Brain microvascular endothelial cell (primary cell): ENCODE measurements around the gene CCDC196.

Experiments used
- DNase-seq: peaks from one replicate; pipeline ENCODE4 v3.0.0-alpha.2; 2020
- H3K27ac ChIP-seq: fragments of 250-450 bp; sonication (Bioruptor Pico); 2 replicates; pipeline ENCODE4 v1.5.1; 2020; ENCODE audit warnings: mild to moderate bottlenecking, moderate library complexity
- H3K27me3 ChIP-seq: fragments of 250-450 bp; sonication (Bioruptor Pico); replicated peaks from 2 replicates; pipeline ENCODE4 v1.5.1; 2020; ENCODE audit warnings: mild to moderate bottlenecking
- H3K36me3 ChIP-seq: fragments of 250-450 bp; sonication (Bioruptor Pico); replicated peaks from 2 replicates; pipeline ENCODE4 v1.5.1; 2020; ENCODE audit warnings: mild to moderate bottlenecking
- H3K4me3 ChIP-seq: 2 replicates; pipeline ENCODE4 v1.5.1; 2011; ENCODE audit warnings: low read depth, mild to moderate bottlenecking, control low read depth, low read length, moderate library complexity
- in situ Hi-C: cut with HindIII; loops from 2 replicates; pipeline ENCODE4 v1.10.0; 2017; ENCODE audit warnings: low sequenced_read_pairs, low pct_ligation_motif_present
- TF ChIP-seq, protein P1 (sequence below): IDR thresholded peaks from 2 replicates; pipeline ENCODE4 v1.5.1; 2011; ENCODE audit warnings: low read depth, mild to moderate bottlenecking, moderate library complexity, low read length, control low read depth, inconsistent platforms; ENCODE audit errors: missing control alignments

CCDC196 gene

DNA sequence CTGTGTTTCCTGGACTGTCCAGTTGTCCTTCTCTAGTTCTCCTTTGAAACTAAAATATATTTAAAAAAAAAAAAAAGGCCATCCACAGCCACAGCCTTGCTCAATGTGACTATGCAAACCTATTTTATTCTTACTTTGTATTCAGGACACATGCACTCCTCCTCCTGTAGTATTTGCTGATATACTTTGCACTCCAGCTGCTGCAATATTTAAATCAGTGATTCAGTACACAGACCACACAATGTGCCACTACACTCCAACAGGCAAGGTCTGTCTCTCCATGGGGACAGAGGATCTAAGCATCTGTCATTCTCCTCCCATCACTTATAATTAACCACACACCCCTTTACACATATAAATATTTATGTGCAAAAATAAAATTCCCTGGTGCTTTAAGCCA is 40.2 kb upstream of the CCDC196 start:
- no peak for DNase-seq
- no peaks in the 10 kb centered on the region for H3K36me3 ChIP-seq
- H3K27me3 ChIP-seq: no peaks in the 10 kb centered on the region
- H3K4me3 ChIP-seq: no peak overlapping the region
- TF ChIP-seq, protein P1, sequence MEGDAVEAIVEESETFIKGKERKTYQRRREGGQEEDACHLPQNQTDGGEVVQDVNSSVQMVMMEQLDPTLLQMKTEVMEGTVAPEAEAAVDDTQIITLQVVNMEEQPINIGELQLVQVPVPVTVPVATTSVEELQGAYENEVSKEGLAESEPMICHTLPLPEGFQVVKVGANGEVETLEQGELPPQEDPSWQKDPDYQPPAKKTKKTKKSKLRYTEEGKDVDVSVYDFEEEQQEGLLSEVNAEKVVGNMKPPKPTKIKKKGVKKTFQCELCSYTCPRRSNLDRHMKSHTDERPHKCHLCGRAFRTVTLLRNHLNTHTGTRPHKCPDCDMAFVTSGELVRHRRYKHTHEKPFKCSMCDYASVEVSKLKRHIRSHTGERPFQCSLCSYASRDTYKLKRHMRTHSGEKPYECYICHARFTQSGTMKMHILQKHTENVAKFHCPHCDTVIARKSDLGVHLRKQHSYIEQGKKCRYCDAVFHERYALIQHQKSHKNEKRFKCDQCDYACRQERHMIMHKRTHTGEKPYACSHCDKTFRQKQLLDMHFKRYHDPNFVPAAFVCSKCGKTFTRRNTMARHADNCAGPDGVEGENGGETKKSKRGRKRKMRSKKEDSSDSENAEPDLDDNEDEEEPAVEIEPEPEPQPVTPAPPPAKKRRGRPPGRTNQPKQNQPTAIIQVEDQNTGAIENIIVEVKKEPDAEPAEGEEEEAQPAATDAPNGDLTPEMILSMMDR: no peak
- in situ Hi-C loops: no loop called here
- H3K27ac ChIP-seq: no peak overlapping the region

DNA sequence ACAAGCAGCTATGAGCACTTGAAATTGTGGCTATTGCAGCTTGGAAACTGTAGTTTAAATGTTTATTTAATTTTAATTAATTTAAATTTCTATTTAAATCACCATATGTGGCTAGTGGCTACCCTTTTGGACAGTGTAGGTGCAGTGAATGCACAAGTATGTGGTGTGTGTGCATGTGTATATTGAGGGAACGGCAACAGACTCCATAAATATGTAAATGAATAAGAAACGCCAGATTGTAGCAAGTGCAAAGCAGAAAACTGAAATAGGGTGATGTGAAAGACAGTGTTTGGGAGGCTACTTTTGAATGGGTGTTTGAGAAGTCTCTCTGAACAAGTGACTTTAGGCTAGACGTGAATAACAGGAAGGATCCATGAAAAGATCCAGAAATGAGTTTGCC is 32.7 kb upstream of the CCDC196 start:
- H3K36me3 ChIP-seq: no peaks in the 10 kb centered on the region
- no peak for DNase-seq
- H3K4me3 ChIP-seq: no peak overlapping the region
- no peak overlapping the region for H3K27ac ChIP-seq
- H3K27me3 ChIP-seq: no peaks in the 10 kb centered on the region
- TF ChIP-seq, protein P1: no peak
- in situ Hi-C loops: no loop called here

DNA sequence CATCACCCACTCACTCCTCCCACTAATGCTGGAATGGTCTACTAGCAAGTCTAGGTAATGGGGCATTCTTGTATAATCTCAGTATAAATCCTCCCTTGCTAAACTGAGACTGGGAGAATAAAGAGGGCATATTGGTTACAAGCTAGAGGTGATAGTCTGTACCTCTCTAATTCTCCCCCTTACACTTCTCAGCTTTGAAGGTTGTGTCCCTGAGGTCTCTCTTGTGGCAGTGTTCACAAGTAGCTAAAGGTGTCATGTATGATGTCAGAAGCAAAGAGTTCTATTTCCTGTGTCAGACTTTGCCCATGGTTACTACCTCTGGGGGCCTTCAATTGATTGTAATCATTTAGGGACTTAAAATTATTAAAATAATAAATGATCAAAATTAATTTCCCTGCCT is 26.6 kb upstream of the CCDC196 start:
- no peak for DNase-seq
- in situ Hi-C loops: no loop called here
- Histone ChIP-seq H3K36me3 (no peaks in the 10 kb centered on the region), H3K27ac (no peak overlapping the region), H3K4me3 (no peak overlapping the region), H3K27me3 (no peaks in the 10 kb centered on the region)
- TF ChIP-seq, protein P1: no peak

DNA sequence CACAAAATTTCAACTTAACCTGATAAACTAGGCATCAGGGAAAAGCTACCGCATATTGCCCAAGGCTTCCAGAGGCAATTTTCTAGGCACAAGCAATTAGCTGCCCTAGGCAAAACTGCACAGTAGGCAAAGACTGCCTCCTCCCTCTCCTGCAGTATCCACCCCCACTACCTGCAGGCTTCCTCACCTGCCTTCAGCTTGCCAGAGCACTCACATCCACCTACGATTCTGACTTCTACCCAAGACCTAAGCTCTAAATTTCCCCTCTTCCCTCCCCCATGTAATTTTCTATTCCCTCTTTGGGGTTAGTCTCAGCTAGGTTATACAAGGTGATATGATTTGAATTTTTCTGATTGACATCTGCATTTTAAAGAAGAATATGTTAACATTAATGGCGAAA is 21.9 kb upstream of the CCDC196 start:
- no peak overlapping the region for H3K4me3 ChIP-seq
- DNase-seq: no peak
- in situ Hi-C loops: no loop called here
- TF ChIP-seq, protein P1: no peak
- H3K36me3 ChIP-seq: no peaks in the 10 kb centered on the region
- H3K27me3 ChIP-seq: no peaks in the 10 kb centered on the region
- H3K27ac ChIP-seq: no peak overlapping the region

DNA sequence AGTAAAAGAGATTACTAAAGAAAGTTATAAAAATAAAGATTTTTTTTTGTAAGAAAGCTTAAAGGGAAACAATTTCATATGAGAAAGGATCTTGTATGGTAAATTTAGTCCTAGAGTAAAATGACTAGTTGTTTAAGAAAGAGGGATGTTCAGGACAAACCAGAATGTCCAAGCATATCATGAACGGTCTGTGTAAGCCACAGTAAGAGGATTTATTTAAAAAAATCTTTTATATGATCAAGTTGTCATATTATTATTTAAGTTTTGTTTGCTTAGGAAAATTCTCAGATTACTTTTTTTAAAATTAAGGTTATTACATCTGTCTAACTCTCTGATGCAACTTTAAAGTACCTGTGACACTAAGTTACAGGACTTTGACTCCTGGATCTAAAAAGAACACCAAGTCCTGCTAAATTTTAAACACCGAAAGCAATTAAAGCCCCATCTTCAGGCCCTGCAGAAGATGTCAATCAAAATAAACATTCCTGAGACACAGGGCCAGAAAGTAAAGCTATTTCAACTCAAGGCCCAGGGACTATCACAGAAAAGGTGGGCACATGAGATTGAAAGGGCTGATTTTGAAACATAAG is 17.3 kb upstream of the CCDC196 start:
- Histone ChIP-seq H3K36me3 (no peaks in the 10 kb centered on the region), H3K27me3 (no peaks in the 10 kb centered on the region), H3K27ac (no peak overlapping the region), H3K4me3 (no peak overlapping the region)
- TF ChIP-seq, protein P1: no peak
- in situ Hi-C loops: no loop called here
- no peak for DNase-seq

DNA sequence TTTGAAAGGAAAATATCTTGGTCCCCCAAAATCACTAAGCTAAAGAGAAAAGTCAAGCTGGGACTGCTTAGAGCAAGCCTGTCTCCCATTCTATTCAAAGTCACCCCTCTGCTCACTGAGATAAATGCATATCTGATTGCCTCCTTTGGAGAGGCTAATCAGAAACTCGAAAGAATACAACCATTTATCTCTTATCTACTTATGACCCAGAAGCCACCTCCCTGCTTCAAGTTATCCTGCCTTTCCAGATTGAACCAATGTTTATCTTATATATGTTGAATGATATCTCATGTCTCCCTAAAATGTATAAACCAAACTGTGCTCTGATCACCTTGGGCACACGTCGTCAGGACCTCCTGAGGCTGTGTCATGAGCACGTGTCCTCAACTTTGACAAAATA is 14.6 kb upstream of the CCDC196 start:
- TF ChIP-seq, protein P1: no peak
- Histone ChIP-seq H3K27me3 (no peaks in the 10 kb centered on the region), H3K36me3 (no peaks in the 10 kb centered on the region), H3K27ac (no peak overlapping the region), H3K4me3 (no peak overlapping the region)
- no peak for DNase-seq
- in situ Hi-C loops: no loop called here
